ENCODE results near the gene BTBD7.

The BTBD7 gene

DNA sequence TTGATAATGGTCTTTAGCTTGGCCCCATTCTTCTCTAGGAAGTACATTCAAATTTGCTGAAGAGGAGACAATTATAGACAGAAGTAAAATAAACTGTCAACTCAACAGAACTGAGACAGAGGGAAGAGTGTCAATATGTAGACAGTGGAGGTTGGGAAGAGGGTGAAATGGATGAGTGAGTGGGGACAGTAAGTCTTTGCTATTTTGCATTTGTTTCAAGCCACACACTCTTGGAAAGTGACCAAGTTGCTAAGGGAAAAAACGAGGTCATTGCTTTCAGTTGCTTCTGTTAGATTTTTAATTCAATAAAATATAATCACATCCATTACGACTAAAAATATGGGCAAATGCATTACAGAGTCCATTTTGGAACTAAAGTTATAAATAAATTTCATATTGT lies 47.8 kb downstream of the BTBD7 start:
- no peaks in the 10 kb centered on the region for H4K20me1 ChIP-seq (ENCODE audit: low read depth, low read length)
- no peaks in the 10 kb centered on the region for H3K27me3 ChIP-seq (ENCODE audit: low read length)
- H3K79me2 ChIP-seq (ENCODE audit: insufficient read depth, low read length) = 0 out of 2 replicates have a peak, but pooled peaks cover 5% of the 10 kb centered on the region
- TF ChIP-seq CTCF (IDR thresholded peaks at IDR 0.05; ENCODE audit: insufficient read depth, low read length, poor library complexity, severe bottlenecking) = no peak
- TF ChIP-seq EZH2phosphoT487 (conservative IDR thresholded peaks at IDR 0.05; ENCODE audit: low read length) = no peak
- H3K9ac ChIP-seq (ENCODE audit: low read length) = no peak overlapping the region
- no peaks in the 10 kb centered on the region for H3K9me3 ChIP-seq (ENCODE audit: insufficient read depth, low read length)
- no peak overlapping the region for H3K4me3 ChIP-seq (ENCODE audit: insufficient read depth, low read length, poor library complexity, severe bottlenecking)
- H2AFZ ChIP-seq (ENCODE audit: low read depth, low read length, severe bottlenecking) = no peak overlapping the region
- H3K36me3 ChIP-seq (ENCODE audit: low read length) = no peaks in the 10 kb centered on the region; the same call in 1 of the 2 replicates
- no peak overlapping the region for H3K27ac ChIP-seq (ENCODE audit: low read depth, low read length)
- H3K9me2 ChIP-seq (replicated peaks; ENCODE audit: insufficient read depth, low read length) = no peaks in the 10 kb centered on the region
- 0 out of 2 replicates have a peak, but pooled peaks cover 6% of the 10 kb centered on the region for H3F3A ChIP-seq (ENCODE audit: insufficient read depth)
- no peak overlapping the region for H3K4me2 ChIP-seq (ENCODE audit: low read depth, low read length, poor library complexity, severe bottlenecking)

- H3F3A ChIP-seq (ENCODE audit: insufficient read depth) = no peaks in the 10 kb centered on the region
- H3K9me2 ChIP-seq (replicated peaks; ENCODE audit: insufficient read depth, low read length) = no peaks in the 10 kb centered on the region
- no peak overlapping the region for H3K4me2 ChIP-seq (ENCODE audit: low read depth, low read length, poor library complexity, severe bottlenecking)
- H3K36me3 ChIP-seq (ENCODE audit: low read length) = no peaks in the 10 kb centered on the region; the same call in 1 of the 2 replicates
- no peak overlapping the region for H2AFZ ChIP-seq (ENCODE audit: low read depth, low read length, severe bottlenecking)
- no peak overlapping the region for H3K27ac ChIP-seq (ENCODE audit: low read depth, low read length)
- no peaks in the 10 kb centered on the region for H4K20me1 ChIP-seq (ENCODE audit: low read depth, low read length)
- TF ChIP-seq EZH2phosphoT487 (conservative IDR thresholded peaks at IDR 0.05; ENCODE audit: low read length) = no peak
- no peak overlapping the region for H3K9ac ChIP-seq (ENCODE audit: low read length)
- H3K79me2 ChIP-seq (ENCODE audit: insufficient read depth, low read length) = 0 out of 2 replicates have a peak, but pooled peaks cover 5% of the 10 kb centered on the region
- no peaks in the 10 kb centered on the region for H3K27me3 ChIP-seq (ENCODE audit: low read length)
- H3K9me3 ChIP-seq (ENCODE audit: insufficient read depth, low read length) = no peaks in the 10 kb centered on the region
- H3K4me3 ChIP-seq (ENCODE audit: insufficient read depth, low read length, poor library complexity, severe bottlenecking) = no peak overlapping the region
These were observed 50.9 kb downstream of the BTBD7 start for GRCh38 chr14:93281937-93282336.

DNA sequence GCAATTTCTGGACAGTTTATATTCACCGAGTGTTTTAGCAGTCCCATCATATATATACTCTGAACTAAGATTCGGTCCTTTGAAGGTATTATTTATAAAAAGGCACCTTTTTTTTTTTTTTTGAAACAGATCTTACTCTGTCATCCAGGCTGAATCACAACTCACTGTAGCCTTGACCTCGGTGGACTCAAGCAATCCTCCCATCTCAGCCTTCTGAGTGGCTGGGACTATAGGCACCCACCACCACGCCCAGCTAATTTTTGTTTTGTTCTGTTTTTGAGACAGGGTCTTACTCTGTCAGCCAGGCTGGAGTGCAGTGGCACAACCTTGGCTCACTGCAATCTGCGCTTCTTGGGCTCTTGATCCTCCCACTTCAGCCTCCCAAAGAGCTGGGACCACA lies 52.1 kb downstream of the BTBD7 start:
- Histone ChIP-seq H4K20me1 (ENCODE audit: low read depth, low read length) (no peaks in the 10 kb centered on the region), H3K4me2 (ENCODE audit: low read depth, low read length, poor library complexity, severe bottlenecking) (no peak overlapping the region), H2AFZ (ENCODE audit: low read depth, low read length, severe bottlenecking) (no peak overlapping the region), H3K36me3 (ENCODE audit: low read length) (no peaks in the 10 kb centered on the region; the same call in 1 of the 2 replicates), H3F3A (ENCODE audit: insufficient read depth) (no peaks in the 10 kb centered on the region), H3K9me3 (ENCODE audit: insufficient read depth, low read length) (no peaks in the 10 kb centered on the region), H3K27me3 (ENCODE audit: low read length) (no peaks in the 10 kb centered on the region), H3K9me2 (replicated peaks; ENCODE audit: insufficient read depth, low read length) (no peaks in the 10 kb centered on the region), H3K9ac (ENCODE audit: low read length) (no peak overlapping the region), H3K4me3 (ENCODE audit: insufficient read depth, low read length, poor library complexity, severe bottlenecking) (no peak overlapping the region), H3K27ac (ENCODE audit: low read depth, low read length) (no peak overlapping the region), H3K79me2 (ENCODE audit: insufficient read depth, low read length) (0 out of 2 replicates have a peak, but pooled peaks cover 5% of the 10 kb centered on the region)
- TF ChIP-seq EZH2phosphoT487 (conservative IDR thresholded peaks at IDR 0.05; ENCODE audit: low read length) (no peak), CTCF (IDR thresholded peaks at IDR 0.05; ENCODE audit: insufficient read depth, low read length, poor library complexity, severe bottlenecking) (no peak)

GRCh38 chr14:93276031-93276716 lies 56.7 kb downstream of the BTBD7 start:
- TF ChIP-seq EZH2phosphoT487 (conservative IDR thresholded peaks at IDR 0.05; ENCODE audit: low read length) (no peak), CTCF (IDR thresholded peaks at IDR 0.05; ENCODE audit: insufficient read depth, low read length, poor library complexity, severe bottlenecking) (no peak)
- Histone ChIP-seq H3F3A (ENCODE audit: insufficient read depth) (no peaks in the 10 kb centered on the region), H3K9me3 (ENCODE audit: insufficient read depth, low read length) (no peaks in the 10 kb centered on the region), H3K27ac (ENCODE audit: low read depth, low read length) (no peak overlapping the region), H4K20me1 (ENCODE audit: low read depth, low read length) (no peaks in the 10 kb centered on the region), H3K9ac (ENCODE audit: low read length) (no peak overlapping the region), H3K9me2 (replicated peaks; ENCODE audit: insufficient read depth, low read length) (no peaks in the 10 kb centered on the region), H3K27me3 (ENCODE audit: low read length) (no peaks in the 10 kb centered on the region), H2AFZ (ENCODE audit: low read depth, low read length, severe bottlenecking) (no peak overlapping the region), H3K79me2 (ENCODE audit: insufficient read depth, low read length) (no peaks in the 10 kb centered on the region), H3K4me3 (ENCODE audit: insufficient read depth, low read length, poor library complexity, severe bottlenecking) (no peak overlapping the region), H3K36me3 (ENCODE audit: low read length) (no peaks in the 10 kb centered on the region), H3K4me2 (ENCODE audit: low read depth, low read length, poor library complexity, severe bottlenecking) (no peak overlapping the region)

Data from SU-DHL-6 (cell line).